ENCODE results near the gene KRT13.
"Not testable (repeated sequence)": the region's sequence is repeated elsewhere in the genome, so short reads cannot be mapped to it uniquely, and the experiment has no call there.

The KRT13 gene

DNA sequence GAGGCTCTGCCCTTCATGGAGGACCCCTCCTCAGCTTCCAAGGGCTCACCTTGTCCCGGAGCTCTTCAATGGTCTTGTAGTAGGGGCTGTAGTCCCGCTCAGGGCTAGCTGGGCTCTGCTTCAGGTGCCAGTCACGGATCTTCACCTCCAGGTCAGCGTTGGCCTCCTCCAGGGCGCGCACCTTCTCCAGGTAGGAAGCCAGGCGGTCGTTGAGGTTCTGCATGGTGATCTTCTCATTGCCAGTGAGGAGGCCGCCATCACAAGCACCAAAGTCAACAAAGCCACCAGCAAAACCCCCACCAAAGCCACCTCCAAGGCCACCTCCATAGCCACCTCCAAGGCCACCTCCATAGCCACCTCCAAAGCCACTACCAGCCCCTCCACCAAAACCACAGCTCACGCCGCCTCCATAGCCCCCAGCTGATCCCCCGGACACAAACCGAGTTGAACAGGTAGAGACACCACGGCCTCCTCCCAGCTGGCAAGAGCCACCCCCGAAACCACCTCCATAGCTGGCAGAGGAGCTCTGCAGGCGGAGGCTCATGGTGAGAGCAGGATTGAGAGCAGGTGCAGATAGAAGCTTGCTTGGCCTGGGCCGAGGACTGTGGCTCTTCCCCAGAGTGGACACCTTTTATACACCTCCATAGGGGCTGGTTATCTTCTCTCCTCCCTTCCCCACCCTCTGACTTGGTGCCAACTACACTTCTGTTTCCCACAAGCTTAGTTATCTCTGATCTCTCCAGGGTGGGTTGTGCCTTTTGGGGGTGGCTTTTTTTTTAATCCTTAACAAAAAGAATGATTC lies at the start of gene KRT13:
KRT13 (minus strand) TSS at position 606 of the 802 bp plus-strand sequence; CDS start at position 544, 62 bp downstream.
- no peak for DNase-seq (ENCODE audit: low spot score)

DNA sequence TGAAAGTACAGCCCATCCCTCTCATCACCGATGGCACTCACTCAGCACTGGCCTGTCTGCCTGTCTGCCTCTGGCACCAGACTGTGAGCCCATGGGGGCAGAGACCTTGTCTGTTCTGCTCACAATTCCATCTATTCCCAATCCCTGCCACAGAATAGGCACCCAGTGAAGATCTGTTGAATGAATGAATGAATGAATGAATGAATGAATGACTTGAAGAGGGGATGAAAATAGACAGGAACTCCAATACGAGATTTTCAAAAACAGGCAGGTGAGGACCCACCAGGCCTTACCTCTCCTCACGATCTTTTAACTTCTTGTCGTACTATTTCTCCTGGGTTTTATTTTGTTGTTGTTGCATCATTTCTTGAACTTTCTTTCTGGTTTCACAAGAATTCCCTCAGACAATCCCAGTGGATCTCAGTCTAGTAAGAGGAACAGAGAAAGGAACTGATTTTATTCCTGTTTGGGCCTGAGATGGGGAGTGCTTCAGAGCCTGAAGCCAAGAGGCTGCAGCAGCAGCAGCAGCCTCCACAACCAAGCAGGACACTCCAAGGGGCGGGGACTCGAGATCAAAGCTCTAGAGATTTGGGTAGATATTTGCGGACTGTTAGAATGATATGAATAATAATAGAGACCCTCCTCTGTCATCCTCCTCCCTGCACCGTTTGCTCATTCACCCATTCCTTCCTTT lies 48.7 kb upstream of the KRT13 start:
- DNase-seq (ENCODE audit: low spot score) = no peak

DNA sequence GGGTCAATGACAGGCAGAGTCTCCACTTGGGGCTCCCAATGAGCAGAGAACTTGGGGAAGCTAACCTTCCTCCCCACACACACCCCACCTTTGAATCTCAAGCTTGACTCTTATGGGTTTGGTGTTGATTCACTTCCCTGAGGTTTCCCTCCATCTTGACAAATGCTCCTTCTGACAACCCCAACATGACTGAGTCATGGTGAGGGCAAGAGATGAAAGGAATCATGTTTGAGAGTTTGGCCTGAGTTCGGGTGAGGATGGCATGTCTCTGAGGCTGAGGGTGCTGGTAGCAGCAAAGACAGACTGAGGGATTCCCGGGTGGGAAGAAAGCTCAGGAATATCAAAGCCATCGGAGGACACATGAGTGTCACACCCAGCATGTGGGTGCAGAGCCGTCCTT lies 47.8 kb upstream of the KRT13 start:
- DNase-seq (ENCODE audit: low spot score) = no peak

DNA sequence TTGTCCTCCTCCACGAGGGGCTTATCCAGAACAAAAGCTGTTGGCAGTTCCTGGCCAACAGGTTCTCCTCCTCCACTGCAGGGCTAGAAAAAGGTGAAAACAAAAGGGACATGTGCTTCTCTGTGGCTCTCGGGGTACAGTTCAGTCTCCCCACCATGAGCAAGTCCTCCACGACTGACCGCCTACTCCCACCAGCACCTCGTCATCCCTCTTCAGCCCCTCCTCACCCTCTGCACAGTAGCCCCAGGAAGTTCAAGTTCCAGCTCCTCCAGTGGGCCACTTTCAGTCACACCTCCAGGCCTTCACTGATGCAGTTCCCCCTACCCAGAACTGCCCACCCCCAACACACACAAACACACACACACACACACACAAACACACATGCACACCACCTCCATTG lies 47.0 kb upstream of the KRT13 start:
- no peak for DNase-seq (ENCODE audit: low spot score)

DNA sequence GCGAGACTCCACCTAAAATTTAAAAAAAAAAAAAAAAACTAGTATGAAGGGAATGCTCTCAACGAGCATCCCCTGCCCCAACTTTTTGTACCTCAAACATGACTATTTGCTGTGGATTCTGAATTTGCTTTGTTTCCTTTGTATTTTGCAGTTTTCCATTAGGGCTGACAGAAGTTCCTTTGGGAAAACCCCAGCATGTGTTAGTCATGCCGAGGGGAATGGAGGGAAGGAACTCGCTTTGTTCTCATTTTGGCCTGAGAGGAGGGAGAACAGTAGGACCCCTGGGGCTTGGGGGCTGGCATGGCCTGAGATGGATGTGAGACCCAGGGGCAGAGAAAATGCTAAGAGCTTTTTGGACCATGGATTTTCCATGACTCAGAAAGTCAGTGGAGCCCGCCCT lies 46.0 kb upstream of the KRT13 start:
- DNase-seq (ENCODE audit: low spot score) = no peak

DNA sequence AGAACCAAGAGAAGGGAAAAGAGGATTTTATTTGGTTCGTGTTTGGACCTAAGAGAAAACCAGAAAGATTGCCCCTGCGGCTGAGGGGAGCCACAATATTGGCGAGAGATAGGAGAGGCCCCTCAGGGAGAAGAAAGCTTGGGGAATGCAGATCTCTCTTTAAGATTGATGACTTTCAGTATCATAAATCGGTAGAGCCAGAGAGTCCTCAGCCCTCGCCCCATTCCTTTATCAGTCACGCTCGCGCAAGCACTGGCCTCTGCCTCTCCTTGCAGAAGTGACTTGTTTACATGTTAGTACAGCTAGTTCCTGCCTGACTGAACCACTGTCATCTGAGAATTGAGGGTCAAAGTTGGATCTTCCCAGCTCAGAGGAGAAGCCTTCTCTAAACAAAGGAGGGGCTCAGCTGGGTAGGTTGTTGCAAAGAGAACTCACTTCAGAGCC lies 44.2 kb upstream of the KRT13 start:
- DNase-seq (ENCODE audit: low spot score) = no peak

DNA sequence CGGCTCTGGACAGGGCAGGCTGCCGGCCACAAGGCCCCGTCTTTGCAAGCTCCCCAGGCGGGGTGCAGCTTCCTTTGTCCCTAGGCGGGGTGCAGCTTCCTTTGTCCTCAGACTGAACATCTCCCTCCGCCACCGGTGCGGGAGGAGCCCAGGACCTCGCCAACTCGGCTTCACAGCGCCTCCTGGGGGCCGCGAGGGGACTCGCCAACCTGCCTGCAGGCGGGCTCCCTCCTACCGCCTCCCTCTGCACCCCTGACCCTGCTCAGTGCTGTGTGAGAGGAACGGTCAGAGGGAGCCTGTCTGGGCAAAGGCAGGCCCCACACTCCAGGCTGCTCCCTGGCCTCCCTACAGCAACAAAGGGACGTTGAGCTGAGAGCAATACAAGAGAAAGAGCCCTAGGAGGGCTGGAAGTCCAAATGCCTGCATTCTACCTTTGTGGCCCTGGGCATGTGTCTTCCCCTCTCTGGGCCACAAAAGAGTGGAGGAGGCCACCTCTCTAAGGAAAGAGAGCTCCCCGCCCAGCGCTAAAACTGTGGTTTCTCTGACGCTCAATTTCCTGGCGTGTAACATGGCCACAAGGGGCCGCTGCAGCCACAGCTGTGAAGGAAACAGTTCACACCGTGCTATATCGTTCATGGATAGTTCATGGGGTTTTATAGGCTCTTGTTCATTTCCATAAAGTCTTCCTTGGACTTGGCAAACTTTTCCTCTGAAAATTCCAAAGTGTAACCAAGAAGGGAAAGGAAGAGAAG lies 43.6 kb upstream of the KRT13 start:
- peak; percentile 84 for DNase-seq (ENCODE audit: low spot score)

DNA sequence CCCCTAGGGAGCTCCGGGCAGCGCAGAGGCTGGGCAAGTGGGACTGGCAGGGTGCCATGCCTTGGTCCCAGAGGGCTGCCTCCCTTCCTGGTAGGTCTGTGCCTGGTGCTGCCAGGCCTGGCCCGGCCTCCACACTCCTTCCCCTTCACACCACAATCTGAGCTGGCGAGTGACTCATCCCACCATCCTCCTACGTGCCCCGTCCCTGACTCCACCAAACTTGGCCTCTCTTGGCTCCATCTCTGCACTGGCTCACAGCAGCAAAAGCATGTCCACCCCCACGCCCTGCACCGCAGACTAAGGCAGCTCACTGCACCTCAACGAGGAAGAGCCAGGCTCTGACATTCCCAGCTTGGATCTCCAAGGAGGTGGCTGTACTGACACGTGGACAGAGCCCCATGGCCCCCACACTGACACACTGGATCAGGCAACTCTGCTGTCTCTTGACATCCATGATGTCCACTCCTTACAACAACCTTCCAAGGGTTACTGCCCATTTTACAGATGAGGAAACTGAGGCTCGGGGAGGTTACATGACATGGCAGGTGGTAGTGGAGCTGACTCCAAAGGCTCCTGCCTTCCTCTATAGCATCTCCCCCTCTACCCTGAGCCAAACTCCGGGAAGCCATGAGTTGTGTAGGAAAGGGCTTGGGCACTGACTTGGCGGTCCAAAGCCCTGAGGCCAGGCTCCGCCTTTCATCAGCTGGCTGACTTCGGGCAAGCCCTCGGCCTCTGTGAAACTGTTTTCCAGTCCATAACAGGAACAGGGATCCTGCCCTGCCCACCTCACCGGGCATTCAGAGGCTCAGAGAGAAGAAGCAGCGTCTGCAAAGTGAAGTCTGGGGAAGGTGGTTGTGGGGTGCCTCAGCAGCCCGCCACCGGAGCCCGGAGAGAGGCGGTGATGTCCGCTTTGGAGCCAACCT lies 42.8 kb upstream of the KRT13 start:
- peak; percentile 29 for DNase-seq (ENCODE audit: low spot score)

DNA sequence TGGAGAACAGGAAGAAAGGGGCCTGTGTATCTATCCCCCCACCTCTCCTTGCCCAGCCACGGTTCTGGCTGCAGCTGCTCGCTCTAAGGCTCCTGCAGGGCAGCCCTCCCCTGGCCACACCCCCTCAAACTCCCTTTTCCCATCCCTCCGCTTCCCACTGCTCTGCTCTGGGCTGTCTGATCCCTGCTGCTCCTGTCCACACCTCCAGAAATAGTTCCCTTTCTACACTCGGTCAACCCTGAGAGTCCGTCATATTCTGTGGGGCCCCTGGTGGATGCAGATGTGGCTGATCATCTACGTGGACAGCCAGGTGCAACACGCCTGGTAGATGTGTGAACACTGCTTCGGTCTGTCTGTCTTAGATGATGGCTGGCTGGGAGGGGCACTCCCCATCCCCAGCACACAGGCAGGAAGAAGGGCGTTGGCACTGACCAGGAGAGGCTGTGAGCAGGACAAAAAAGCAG lies 42.0 kb upstream of the KRT13 start:
- DNase-seq (ENCODE audit: low spot score) = no peak

DNA sequence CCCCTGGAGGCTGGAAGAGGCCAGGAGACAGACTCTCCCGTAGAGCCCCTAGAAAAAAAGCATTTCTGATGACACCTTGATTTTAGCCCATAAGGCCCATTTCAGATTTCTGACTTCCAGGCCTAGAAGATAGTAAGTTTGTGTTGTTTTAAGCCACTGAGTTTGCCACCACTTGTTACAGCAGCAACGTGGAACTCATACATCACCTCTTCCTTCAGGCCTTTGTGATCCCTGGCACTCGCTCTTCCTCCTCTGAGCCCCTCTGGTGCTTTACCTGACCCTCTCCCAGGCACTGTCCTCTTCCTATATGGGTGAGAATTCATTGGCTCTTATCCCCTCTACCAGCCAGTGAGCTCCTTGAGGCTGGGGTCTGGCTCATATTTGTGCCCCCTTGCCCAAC lies 41.4 kb upstream of the KRT13 start:
- DNase-seq (ENCODE audit: low spot score) = no peak

DNA sequence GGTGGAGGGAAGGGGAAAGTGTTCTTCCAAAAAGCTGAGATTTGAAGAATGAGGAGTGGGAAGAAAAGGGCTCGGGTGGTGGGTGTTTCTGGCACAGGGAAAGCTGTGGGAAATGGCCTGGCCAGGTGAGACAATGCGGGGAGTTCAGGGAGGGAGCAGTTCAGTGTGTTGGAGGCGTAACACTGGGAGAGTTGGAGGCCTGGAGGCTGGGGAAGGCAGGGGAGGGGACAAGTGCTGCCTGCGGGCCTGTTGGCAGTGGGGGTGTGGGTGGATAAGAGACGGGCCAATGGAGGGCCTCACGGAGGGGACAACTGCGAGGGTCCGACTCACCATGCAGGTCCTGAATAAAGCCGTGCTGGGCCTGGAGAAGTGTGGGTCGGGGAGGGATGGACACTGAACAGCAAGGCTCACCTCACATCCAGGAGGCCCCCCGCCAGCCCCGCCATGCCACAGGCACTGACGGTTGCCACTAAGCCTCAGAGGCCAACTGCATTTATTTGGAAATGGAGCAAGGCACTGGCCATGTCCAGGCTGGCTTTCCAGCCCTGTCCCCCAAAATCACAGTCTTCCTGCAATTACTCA lies 40.5 kb upstream of the KRT13 start:
- no peak for DNase-seq (ENCODE audit: low spot score)

DNA sequence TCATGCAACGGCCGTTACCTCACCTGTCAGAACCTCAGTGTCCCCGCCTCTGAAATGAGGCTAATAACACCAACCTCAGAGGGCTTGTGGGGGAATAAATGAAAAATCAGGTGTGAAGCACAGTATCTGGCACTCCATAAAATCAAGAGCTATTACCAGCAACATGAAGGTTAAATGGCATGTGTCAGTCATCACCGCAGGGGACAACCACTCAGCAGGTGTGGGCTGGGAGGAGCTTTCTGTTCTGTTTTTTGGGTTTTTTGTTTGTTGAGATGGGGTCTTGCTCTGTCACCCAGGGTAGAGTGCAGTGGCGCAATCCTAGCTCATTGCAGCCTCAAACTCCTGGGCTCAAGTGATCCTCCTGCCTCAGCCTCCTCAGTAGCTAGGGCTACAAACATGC lies 39.5 kb upstream of the KRT13 start:
- no peak for DNase-seq (ENCODE audit: low spot score)

DNA sequence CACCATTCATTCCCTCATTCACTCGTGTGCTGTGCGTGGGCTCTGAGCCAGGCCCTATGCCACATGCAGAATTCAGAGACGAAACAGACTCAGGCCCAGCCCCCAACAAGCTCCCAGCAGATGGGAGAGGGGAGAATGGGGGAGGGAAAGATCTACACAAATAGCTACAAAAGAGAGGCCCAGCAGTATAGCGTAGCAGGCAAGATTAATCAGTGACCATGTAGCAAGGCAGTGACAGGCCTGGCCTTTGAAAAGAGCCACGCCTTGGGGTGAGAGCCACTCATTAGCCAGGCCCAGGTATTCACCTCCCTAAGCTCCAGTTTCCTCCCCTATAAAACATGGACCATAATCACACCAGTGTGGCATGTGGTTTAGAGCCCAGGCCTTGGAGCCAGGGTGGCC lies 39.1 kb upstream of the KRT13 start:
- no peak for DNase-seq (ENCODE audit: low spot score)

DNA sequence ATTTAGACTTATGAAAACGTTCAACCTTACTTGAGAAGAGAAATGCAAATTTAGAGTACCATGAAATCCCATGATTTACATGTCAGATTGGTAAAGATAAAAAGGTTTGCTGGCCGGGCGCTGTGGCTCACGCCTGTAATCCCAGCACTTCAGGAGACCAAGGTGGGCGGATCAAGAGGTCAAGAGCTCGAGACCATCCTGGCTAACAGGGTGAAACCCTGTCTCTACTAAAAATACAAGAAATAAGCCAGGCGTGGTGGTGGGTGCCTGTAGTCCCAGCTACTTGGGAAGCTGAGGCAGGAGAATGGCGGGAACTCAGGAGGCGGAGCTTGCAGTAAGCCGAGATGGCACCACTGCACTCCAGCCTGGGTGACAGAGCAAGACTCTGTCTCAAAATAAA lies 37.4 kb upstream of the KRT13 start:
- not testable (repeated sequence) for DNase-seq (ENCODE audit: low spot score)

DNA sequence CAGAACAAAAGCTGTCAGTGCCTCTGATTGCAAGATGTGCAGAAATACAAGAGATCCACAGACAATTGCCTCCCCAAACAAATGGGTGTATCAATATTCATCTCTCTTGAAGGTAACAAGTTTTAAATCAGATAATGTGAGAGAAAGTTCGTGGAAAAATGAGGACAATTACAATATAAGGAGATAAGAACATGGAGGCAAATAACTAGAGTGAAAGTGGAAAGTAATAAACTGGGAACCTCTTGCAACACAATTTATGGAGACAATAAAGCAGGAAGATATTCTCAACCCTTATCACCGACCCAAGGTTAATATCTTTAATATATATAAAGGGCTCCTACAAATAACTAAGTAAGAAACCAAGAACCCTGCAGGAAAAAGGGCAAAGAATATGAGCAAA lies 36.9 kb upstream of the KRT13 start:
- no peak for DNase-seq (ENCODE audit: low spot score)

DNA sequence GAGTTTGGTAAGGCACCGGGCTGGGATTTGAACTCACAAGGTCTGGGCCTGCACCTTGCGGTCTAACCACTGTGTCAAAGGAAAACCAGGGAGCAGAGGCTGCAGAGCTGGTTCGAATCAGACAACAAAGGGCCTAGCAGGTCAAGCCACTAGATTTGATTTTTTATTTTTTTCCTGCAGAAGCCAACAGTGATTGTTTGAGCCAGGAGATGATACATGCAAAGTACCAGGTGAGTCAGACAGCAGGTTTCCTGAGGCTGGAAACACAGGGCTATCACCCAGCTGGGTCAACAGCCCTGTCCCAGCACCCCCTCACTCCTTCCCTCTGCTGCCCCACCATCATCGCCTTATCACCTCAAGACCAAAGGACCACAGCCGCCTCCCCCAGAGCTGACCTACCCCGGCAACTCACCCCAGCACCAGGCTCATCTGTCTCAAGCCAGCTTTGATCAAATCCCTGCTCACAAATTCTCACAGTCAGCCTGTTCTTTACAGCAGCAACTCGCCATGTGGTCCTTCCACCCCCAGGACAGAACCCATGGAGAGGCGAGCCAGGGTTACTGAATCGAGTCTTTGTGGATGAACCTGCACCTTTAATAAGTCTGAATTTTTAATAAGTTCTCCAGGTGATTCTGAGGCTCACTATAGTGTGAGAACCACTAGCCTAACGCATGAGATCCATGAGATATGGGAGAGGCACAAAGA lies 35.7 kb upstream of the KRT13 start:
- no peak for DNase-seq (ENCODE audit: low spot score)

DNA sequence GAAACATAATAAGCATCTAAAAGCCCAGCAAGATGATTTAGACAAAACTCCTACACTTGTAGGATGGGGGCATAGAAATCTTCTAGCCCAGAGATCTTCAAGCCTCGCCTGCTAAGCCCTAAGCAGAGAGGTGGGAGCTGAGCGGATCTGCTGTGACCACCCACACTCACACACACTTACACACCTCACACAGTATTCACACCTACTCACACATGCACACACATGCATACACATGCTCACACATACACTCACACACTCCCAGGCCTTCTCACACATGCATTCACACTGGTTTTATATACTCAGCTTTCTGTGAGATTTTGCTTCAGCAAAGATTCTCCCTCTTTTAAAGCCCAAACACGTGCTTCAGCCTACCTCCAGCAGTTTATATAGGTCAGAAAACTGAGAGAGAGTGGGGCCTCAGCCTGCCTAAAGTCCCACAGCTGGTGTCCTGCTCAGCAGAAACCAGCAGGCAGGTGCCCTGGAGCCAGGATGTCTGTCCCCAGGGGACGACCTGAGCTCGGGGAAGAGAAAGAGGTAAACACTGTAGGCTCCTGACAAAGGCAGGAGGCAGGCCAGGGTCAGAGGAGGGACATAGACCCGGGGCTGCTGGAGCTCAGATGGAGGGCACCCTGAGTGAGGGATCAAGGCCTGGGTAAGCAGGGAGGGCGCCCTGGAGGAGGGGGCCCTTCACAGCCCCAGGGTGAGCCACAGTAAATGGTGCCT lies 34.7 kb upstream of the KRT13 start:
- DNase-seq (ENCODE audit: low spot score) = no peak

DNA sequence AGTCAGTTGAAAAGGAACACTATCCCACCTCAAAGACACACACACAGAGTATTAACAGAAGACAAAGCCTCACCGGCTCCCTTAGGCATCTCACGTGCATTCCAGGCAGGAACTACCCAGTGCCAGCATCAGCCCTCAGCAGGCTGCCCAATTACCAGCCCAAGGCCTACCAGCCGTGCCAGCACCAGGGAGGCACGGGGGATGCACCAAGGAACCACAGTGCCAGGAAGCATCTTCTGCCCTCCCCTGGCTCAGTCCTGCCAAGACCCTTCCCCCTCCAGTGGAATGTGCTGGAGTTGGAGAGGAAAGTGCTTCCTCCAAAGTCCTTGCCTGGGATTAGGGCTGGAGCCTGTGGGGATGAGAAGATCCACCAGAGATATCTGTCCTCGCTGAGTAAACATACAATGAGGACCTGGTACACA lies 33.7 kb upstream of the KRT13 start:
- no peak for DNase-seq (ENCODE audit: low spot score)

DNA sequence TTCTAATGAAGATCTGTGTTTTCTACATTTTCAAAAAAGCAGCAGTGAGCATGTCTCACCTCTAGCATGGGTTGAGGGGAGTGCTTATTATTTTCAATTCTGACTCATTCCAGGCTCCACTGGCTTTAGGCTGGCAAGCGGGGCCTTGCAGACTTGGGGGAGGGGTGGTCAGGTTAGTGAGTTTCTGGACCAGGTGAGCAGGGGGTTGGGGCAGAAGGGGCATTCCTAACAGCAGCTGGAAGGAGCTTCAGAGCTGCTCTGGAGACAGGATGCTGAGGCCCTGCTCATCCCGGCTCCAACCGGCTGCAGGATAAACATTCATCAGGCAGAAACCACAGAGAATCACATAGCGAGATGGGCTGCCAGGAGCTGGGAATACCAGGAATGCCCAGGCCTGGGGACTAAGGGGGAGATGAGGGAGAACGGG lies 33.2 kb upstream of the KRT13 start:
- no peak for DNase-seq (ENCODE audit: low spot score)

DNA sequence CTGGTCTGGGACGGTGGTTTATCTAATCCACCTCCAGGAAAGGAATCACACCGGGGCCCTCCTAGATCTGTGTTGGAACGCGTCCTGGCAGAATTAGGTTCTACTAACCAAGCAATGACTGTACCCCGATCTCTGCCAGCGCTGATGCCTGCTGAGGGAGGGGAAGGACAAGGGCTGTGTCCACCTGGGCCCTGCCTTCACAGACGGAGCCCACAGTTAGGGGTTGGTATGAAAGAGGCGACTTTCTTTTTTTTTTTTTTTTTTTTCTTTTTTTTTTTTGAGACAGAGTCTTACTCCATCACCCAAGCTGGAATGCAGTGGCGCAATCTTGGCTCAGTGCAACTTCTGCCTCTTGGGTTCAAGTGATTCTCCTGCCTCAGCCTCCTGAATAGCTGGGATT lies 32.6 kb upstream of the KRT13 start:
- DNase-seq (ENCODE audit: low spot score) = no peak
